Left colon (tissue), 2 donors: ENCODE data around the gene RGS8. TPM values are rescaled to one million over a fixed set of nuclear protein-coding genes. Genes with fewer than 3 reads are reported as not detected.

Experiments
- ATAC-seq: fragments of 200-7000 bp; cut with Tn5 transposase; one replicate; pipeline ENCODE4 v1.9.1; 2020; ENCODE audit warnings: mild to moderate bottlenecking, moderate library complexity
- DNase-seq, 2 donors: peaks; one replicate each; pipeline ENCODE4 v3.0.0-alpha.2; 2020
- intact Hi-C, 2 donors: fragments of 100-400 bp; cut with DNase I in 1 of 2; cut with micrococcal nuclease in 1 of 2; formaldehyde crosslinking; loops; one replicate each; pipeline versions ENCODE4 v1.11.2 to v1.14.0; 2022; cut with DNase I, micrococcal nuclease
- long read RNA-seq: library from polyadenylated mRNA; unstranded; transcript quantifications from one replicate; pipeline ENCODE4 v2.0.0, GENCODE V29; 2021
- total RNA-seq, 2 donors: library from RNA; stranded (reverse); fragmentation: NEBNext Ultra II Directional; extraction: Animal tissue kit (Norgen Biotek cat#: 25700); gene quantifications; one replicate each; pipeline ENCODE4 v1.2.1, GENCODE V29; 2021
- donor health status: DM: no; HTN: no; CAD: no.
- donor health status: DM: yes; HTN: yes; CAD: no.

RGS8 gene
- total RNA-seq, result not detected
- long read RNA-seq, result 0 reads

- no peak for DNase-seq
- intact Hi-C loops, result no loop called here
- ATAC-seq, result no peak
Measured at GRCh38 chr1:182684116-182684828, at the start of gene RGS8. RGS8 (minus strand) TSS chr1:182684587; CDS start chr1:182669649, 14,938 bp downstream.

GRCh38 chr1:182731852-182732575 lies 47.6 kb upstream of the RGS8 start:
- intact Hi-C loops, result no loop called here
- no peak for DNase-seq
- no peak for ATAC-seq

- ATAC-seq, result no peak
- intact Hi-C loops, result no loop called here
Measured at GRCh38 chr1:182726912-182727311, 42.5 kb upstream of the RGS8 start.

GRCh38 chr1:182725259-182726255 lies 41.2 kb upstream of the RGS8 start:
- ATAC-seq (no peak), DNase-seq (no peak)
- intact Hi-C loops, result no loop called here

More at GRCh38 chr1:182726912-182727311, 42.5 kb upstream of the RGS8 start:
- DNase-seq, result no peak

DNA sequence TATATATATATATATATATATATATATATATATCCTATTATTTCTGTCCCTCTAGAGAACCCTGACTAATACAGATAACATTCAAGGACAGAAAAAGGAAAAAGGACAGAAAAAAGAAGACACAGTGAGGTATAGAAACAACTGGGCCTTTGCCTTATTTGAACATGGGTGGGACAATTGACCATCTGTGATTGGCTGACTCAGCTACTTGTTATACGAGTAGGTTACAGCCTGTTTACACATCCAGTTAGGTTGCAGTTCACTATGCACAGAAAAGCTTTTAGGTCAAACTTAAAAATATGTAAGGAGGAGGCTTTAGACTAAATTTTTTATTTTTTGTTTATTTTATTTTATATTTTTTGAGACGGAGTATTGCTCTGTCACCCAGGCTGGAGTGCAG lies 39.8 kb upstream of the RGS8 start:
- no peak for ATAC-seq
- intact Hi-C loops, result no loop called here
- DNase-seq, result no peak

GRCh38 chr1:182723200-182723599 lies 38.8 kb upstream of the RGS8 start:
- intact Hi-C loops, result no loop called here
- ATAC-seq (no peak), DNase-seq (peak; percentile 20 to 28)

GRCh38 chr1:182721525-182721924 lies 37.1 kb upstream of the RGS8 start:
- ATAC-seq (no peak), DNase-seq (no peak)
- intact Hi-C loops, result no loop called here

- ATAC-seq, result no peak
- no peak for DNase-seq
- intact Hi-C loops, result no loop called here
Measured at GRCh38 chr1:182720463-182720862, 36.1 kb upstream of the RGS8 start.

- no peak for ATAC-seq
- intact Hi-C loops, result no loop called here
- no peak for DNase-seq
Measured at GRCh38 chr1:182719553-182719952, 35.2 kb upstream of the RGS8 start.

DNA sequence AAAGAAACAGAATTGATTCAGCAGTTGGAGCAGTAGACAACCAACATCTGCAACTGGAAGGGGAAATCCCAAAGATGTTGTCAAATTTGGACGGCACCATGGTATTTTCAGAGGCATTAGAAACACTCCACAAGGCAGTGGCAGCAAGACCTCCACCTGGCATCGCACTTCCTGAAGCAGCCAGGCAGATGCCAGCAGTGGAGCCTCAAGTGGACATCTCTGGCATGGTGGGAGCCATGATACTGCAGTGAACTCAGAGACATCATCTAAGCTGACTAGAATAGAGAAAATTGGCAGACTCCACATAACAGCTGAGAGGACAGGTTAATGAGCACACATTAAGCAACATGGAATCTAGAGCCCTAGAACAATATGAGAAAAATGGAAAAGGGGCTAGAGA lies 33.9 kb upstream of the RGS8 start:
- DNase-seq (no peak), ATAC-seq (no peak)
- intact Hi-C loops, result no loop called here

GRCh38 chr1:182716740-182717720 lies 32.6 kb upstream of the RGS8 start:
- ATAC-seq, result no peak
- intact Hi-C loops, result no loop called here
- DNase-seq, result no peak

DNA sequence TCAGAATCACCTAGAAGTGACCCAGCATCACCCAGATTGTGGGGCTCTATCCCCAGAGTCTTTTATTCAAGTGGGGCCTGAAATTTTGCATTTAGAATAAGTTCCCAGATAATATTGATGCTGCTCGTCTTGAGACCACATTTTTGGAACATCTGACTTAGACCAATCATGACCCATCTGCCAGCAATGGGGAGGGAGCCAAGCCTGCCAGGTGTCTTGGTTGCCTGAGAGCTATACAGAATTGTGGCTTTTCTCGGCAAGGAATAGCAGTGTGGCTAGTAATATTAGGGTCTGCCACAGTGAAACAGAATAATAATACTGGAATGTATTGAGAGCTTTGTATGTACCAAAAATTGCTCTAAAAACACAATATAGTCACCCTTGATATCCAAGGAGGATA lies 31.1 kb upstream of the RGS8 start:
- ATAC-seq, result no peak
- intact Hi-C loops, result no loop called here
- DNase-seq, result no peak

- intact Hi-C loops, result no loop called here
- ATAC-seq, result no peak
- no peak for DNase-seq
Measured at GRCh38 chr1:182714546-182714945, 30.2 kb upstream of the RGS8 start.

DNA sequence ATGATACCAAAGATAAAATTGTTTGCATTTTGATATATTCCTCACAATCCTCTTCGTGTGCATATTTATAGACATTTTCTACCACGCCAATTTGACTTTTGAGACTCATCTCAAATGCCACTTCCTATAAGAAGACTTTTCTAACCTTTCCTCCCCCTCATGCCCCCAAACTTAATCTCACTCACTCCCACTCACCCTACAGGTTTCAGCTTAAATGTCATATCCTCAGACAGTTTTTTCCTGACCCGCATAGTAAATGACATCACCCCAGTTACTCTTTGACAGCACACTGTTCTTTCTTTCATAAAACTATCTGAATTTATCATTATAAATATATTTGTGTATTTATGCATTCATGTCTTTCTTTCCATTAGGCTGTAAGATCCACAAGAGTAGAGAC lies 29.6 kb upstream of the RGS8 start:
- DNase-seq, result no peak
- no peak for ATAC-seq
- intact Hi-C loops, result no loop called here

DNA sequence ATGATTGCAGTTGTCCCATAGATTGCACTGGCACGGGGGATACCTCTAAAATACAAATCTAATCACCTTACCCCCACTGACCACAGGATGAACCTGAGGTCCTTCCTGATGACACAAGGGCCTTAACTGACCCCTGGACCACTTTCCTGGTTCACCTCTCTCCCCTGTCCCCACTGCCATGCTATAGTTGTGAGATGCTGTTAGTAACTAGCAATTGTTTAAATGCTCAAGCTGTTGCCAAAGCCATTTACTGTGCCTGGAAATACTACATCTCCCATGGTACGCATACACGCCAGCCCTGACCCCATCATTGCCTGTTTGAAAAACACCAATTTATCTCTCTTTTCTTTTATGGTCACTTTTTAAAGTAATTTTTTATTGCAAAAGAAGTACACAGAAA lies 29.1 kb upstream of the RGS8 start:
- DNase-seq, result no peak
- intact Hi-C loops, result no loop called here
- ATAC-seq, result no peak

- DNase-seq (no peak), ATAC-seq (no peak)
- intact Hi-C loops, result no loop called here
Measured at GRCh38 chr1:182709855-182710254, 25.5 kb upstream of the RGS8 start.

DNA sequence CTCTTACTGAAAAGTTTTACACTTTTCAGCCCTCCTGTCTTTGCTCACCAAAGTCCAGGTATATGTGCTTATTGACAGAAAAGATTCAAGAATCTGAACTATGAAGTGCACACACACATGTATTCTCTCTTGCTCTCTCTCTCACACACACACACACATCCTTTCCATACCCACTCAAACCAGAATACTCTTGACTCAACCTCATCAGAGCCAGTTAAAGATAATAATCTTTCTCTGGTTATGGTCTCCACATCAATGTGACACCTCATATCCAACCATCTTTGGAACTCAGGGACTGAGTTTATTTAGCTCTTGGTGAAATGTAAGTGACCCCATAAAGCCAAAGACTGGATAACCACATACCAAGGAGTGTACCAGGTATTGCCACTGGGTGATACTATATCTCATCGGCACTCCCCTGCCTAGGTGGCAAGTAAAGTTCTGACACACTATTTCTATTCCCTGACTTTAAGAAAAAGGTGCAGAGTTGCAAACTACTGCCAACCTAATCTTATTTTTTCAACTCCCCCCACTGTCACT lies 24.9 kb upstream of the RGS8 start:
- intact Hi-C loops, result no loop called here
- ATAC-seq, result no peak
- no peak for DNase-seq

DNA sequence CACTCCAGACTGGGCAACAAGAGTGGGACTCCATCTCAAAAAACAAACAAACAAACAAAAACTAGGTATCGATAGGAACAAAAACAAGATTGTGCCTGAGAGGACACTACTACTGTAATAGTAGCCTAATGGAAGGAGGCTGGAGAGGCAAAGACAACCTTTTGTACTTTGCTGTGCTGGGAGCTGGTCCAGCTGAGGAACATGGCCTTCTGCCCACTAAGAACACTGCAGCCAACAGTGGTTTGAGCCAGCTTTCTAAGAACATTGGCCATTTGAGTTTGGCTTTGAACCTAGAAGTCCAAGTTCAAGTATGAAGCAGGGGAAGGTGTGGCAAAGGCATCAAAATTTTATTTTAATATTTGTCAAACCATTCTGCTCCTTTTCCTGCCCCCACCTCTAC lies 22.7 kb upstream of the RGS8 start:
- no peak for ATAC-seq
- DNase-seq, result no peak
- intact Hi-C loops, result no loop called here
